Neutrophil (primary cell): ENCODE measurements around the gene CDH5.

Experiments used
- H3K27ac ChIP-seq: fragments of 200-600 bp; sonication (generic); 2 replicates; pipeline ENCODE4 v1.5.1; 2016; ENCODE audit warnings: mild to moderate bottlenecking, moderate library complexity
- H3K27me3 ChIP-seq: fragments of 200-600 bp; sonication (generic); 2 replicates; pipeline ENCODE4 v1.6.0; 2016; ENCODE audit warnings: mild to moderate bottlenecking
- H3K36me3 ChIP-seq: fragments of 200-600 bp; sonication (generic); 2 replicates; pipeline ENCODE4 v1.5.1; 2017
- H3K4me1 ChIP-seq, 2 experiments: fragments of 200-600 bp in 1 of 2; sonication (generic) in 1 of 2; 1 replicate in 1 of 2; 2 replicates in 1 of 2; pipeline versions ENCODE4 v1.5.1 to v1.6.1; 2013 to 2016; ENCODE audit warnings: low read depth in 1 of 2, low read length in 1 of 2, mild to moderate bottlenecking in 1 of 2, moderate library complexity in 1 of 2; ENCODE audit not compliant: control insufficient read depth in 1 of 2, insufficient read depth in 1 of 2
- H3K4me3 ChIP-seq, 2 experiments: fragments of 200-600 bp in 1 of 2; sonication (generic) in 1 of 2; 1 replicate in 1 of 2; 2 replicates in 1 of 2; pipeline ENCODE4 v1.5.1; 2013 to 2016; ENCODE audit warnings: low read depth in 1 of 2, low read length in 1 of 2, mild to moderate bottlenecking in 1 of 2, moderate library complexity in 1 of 2
- H3K9me3 ChIP-seq: fragments of 200-600 bp; sonication (generic); 2 replicates; pipeline ENCODE4 v1.5.1; 2016
- TF ChIP-seq, protein P1 (sequence below): fragments of 200-600 bp; sonication (generic); IDR thresholded peaks from 2 replicates; pipeline ENCODE4 v1.5.1; 2016; ENCODE audit warnings: antibody characterized with exemption

CDH5 gene

DNA sequence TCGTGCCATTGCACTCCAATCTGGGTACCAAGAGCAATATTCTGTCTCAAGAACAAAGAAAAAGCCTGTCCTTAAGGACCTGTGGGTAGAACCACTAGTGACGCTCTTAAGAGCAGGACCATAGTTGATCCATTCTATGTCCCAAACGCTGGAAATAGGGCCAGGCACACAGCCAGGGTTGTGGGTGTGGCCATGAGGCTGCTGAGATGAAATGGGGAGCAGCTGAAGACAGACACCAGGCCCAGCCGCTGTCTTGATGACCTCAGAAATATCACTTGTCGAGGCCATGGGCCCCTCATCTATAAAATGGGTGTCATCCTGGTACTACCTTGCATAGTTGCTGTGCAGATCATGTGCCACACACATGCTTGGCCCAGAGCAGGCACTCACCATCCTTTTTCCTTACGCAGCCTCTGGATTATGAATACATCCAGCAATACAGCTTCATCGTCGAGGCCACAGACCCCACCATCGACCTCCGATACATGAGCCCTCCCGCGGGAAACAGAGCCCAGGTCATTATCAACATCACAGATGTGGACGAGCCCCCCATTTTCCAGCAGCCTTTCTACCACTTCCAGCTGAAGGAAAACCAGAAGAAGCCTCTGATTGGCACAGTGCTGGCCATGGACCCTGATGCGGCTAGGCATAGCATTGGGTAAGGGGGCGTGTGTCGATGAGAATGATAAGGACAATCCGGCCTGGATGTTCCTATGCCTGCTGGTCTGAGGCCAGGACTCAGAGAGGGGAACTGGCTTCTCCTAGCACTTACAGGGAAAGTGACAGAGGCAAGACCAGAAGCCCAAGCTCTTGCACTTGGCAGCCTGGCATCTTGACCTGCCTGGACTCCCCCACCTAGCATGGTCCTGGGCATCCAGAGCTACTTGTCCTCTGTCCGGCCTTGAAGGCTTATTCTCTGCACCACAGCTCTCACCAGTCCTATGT lies 25.5 kb downstream of the CDH5 start:
- Histone ChIP-seq H3K27me3 (no peaks in the 10 kb centered on the region), H3K4me3 (no peak overlapping the region), H3K27ac (no peak overlapping the region), H3K36me3 (no peaks in the 10 kb centered on the region), H3K4me1 (no peaks in the 10 kb centered on the region), H3K9me3 (no peaks in the 10 kb centered on the region)
- TF ChIP-seq, protein P1, sequence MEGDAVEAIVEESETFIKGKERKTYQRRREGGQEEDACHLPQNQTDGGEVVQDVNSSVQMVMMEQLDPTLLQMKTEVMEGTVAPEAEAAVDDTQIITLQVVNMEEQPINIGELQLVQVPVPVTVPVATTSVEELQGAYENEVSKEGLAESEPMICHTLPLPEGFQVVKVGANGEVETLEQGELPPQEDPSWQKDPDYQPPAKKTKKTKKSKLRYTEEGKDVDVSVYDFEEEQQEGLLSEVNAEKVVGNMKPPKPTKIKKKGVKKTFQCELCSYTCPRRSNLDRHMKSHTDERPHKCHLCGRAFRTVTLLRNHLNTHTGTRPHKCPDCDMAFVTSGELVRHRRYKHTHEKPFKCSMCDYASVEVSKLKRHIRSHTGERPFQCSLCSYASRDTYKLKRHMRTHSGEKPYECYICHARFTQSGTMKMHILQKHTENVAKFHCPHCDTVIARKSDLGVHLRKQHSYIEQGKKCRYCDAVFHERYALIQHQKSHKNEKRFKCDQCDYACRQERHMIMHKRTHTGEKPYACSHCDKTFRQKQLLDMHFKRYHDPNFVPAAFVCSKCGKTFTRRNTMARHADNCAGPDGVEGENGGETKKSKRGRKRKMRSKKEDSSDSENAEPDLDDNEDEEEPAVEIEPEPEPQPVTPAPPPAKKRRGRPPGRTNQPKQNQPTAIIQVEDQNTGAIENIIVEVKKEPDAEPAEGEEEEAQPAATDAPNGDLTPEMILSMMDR = no peak

DNA sequence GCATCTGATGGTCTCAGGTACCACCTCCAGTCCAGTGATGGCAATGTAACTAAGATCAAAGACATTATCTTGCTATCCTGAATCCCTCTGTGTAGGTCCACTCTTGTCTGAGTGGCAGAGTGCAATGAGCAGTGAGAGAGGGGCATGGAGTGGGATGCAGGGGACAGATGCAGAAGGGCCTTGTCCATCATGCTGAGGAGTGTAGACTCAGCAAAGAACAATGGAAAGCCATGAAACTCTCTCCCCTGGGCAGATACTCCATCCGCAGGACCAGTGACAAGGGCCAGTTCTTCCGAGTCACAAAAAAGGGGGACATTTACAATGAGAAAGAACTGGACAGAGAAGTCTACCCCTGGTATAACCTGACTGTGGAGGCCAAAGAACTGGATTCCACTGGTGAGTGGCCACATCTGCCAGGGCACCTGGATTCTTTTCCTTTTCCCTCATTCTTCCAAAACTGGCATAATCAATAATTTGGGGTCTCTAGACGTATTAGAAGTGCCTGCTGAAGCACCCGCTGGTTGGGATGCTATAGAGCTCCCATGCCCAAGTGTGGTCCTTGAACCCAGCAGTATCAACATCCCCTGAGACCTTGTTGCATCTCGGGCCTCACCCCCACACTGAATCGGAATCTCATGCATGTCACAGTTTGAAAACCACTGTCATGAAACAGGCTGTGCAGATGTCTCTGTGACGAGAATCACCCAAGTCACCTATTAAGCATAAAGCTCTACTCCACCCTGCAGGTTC lies 29.5 kb downstream of the CDH5 start:
- TF ChIP-seq, protein P1 = no peak
- peaks cover 4% of the 10 kb centered on the region for H3K27me3 ChIP-seq
- H3K4me1 ChIP-seq = no peaks in the 10 kb centered on the region
- H3K27ac ChIP-seq = no peak overlapping the region
- no peaks in the 10 kb centered on the region for H3K36me3 ChIP-seq
- H3K4me3 ChIP-seq = no peak overlapping the region
- no peaks in the 10 kb centered on the region for H3K9me3 ChIP-seq

DNA sequence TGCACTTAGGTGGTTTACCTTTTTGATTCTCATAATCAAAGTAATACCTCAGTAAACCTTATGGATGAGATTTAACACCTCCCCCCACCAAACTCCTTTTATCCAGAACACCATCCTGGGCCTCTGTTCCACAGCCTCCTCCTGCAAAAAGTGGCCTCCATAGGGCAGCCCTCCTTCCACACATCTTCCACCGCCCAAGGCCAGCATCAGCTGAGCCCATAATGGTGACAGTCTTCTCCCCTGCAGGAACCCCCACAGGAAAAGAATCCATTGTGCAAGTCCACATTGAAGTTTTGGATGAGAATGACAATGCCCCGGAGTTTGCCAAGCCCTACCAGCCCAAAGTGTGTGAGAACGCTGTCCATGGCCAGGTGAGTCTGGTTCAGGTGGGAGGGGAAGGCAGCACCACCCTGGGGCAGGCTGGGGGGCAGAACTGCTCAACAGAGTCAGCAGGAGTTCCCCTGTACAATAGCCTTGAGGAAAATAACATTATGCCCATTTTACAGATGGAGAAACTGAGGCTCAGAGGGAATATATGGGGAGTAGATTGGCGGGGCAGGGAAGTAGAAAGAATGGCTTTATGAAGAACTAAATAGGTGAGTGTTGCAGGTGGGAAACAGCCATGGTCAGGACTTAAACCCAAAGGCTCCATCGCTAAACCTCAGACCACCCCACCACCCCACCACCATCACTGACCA lies 31.4 kb downstream of the CDH5 start:
- no peaks in the 10 kb centered on the region for H3K9me3 ChIP-seq
- H3K4me3 ChIP-seq = no peak overlapping the region
- H3K27ac ChIP-seq = no peak overlapping the region
- H3K36me3 ChIP-seq = no peaks in the 10 kb centered on the region
- no peaks in the 10 kb centered on the region for H3K4me1 ChIP-seq
- H3K27me3 ChIP-seq = peaks cover 4% of the 10 kb centered on the region
- TF ChIP-seq, protein P1 = no peak

DNA sequence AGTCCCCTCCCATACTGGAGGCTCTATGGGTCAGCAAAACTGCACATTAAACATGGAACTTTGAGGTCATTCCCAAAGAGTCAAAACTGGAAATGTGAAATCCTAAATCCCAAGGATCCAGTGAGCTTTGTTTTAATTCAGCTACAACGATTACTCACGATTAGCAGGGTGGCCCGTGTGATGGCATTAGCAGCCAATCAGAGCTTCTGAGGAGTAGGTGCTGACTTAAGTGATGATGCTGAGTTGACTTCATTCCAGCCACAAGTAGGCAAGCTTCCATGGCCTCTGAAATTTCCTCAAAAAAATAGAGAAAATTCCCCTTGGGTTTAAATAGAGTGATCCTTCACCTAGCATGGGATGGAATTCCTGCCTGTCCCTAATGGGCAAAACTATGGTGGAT lies 32.5 kb downstream of the CDH5 start:
- no peak overlapping the region for H3K27ac ChIP-seq
- no peaks in the 10 kb centered on the region for H3K4me1 ChIP-seq
- H3K27me3 ChIP-seq = peaks cover 9% of the 10 kb centered on the region
- TF ChIP-seq, protein P1 = no peak
- H3K9me3 ChIP-seq = no peaks in the 10 kb centered on the region
- H3K36me3 ChIP-seq = no peaks in the 10 kb centered on the region
- no peak overlapping the region for H3K4me3 ChIP-seq

DNA sequence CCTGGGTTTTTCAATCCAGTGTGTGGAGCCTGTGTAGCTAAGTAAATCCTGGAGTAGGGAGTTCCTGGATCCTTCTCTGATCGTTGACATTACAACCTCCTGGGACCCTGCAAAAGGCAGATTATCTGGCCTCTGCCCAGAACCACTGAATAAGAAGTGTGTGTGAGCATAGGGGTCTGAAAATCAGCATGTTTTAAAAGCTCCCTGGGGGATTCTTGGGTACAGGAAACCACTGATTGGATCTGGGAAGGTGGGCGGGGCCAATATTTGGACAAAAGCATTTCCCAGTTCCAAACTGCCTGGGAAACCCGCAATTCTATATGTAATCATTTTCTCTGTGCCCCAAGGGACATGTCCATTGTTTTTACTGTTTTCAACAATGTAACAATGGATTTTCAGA lies 33.4 kb downstream of the CDH5 start:
- Histone ChIP-seq H3K9me3 (no peaks in the 10 kb centered on the region), H3K27me3 (peaks cover 16% of the 10 kb centered on the region), H3K36me3 (no peaks in the 10 kb centered on the region), H3K4me3 (no peak overlapping the region), H3K27ac (no peak overlapping the region), H3K4me1 (no peaks in the 10 kb centered on the region)
- TF ChIP-seq, protein P1 = no peak
